HG03469 (cell line): Measurements from ENCODE around the gene DENND5B.
A peak's percentile ranks its signal among the peaks of the same experiment; 100 is the strongest.
"Not testable (repeated sequence)": the region's sequence is repeated elsewhere in the genome, so short reads cannot be mapped to it uniquely, and the experiment has no call there.

ENCODE experiments used
- ATAC-seq: cut with Tn5 transposase; IDR thresholded peaks from one replicate; pipeline ENCODE4 v1.9.1; 2021; ENCODE audit warnings: mild to moderate bottlenecking, moderate library complexity, moderate number of reproducible peaks; ENCODE audit not compliant: unreplicated experiment

DENND5B gene

GRCh38 chr12:31477687-31478086 lies 113.2 kb downstream of the DENND5B start:
- ATAC-seq: peak; percentile 79

GRCh38 chr12:31476437-31476836 lies 114.5 kb downstream of the DENND5B start:
- no peak for ATAC-seq

- not testable (repeated sequence) for ATAC-seq
Measured at GRCh38 chr12:31475610-31476009, 115.3 kb downstream of the DENND5B start.

- no peak for ATAC-seq
Measured at GRCh38 chr12:31474751-31475150, 116.2 kb downstream of the DENND5B start.

- no peak for ATAC-seq
Measured at GRCh38 chr12:31471823-31472222, 119.1 kb downstream of the DENND5B start.

GRCh38 chr12:31471051-31471450 lies 119.9 kb downstream of the DENND5B start:
- ATAC-seq: no peak

- ATAC-seq: no peak
Measured at GRCh38 chr12:31470459-31470858, 120.5 kb downstream of the DENND5B start.

- no peak for ATAC-seq
Measured at GRCh38 chr12:31466768-31467167, 124.2 kb downstream of the DENND5B start.

- ATAC-seq: no peak
Measured at GRCh38 chr12:31465002-31465401, 125.9 kb downstream of the DENND5B start.

- ATAC-seq: no peak
Measured at GRCh38 chr12:31460024-31460423, 130.9 kb downstream of the DENND5B start.

- no peak for ATAC-seq
Measured at GRCh38 chr12:31456562-31456961, 134.4 kb downstream of the DENND5B start.

GRCh38 chr12:31444736-31445135 lies 146.2 kb downstream of the DENND5B start:
- ATAC-seq: no peak

GRCh38 chr12:31440586-31440985 lies 150.3 kb downstream of the DENND5B start:
- no peak for ATAC-seq

GRCh38 chr12:31440134-31440533 lies 150.8 kb downstream of the DENND5B start:
- ATAC-seq: no peak

- no peak for ATAC-seq
Measured at GRCh38 chr12:31431721-31432240, 159.2 kb downstream of the DENND5B start.

GRCh38 chr12:31423405-31423804 lies 167.5 kb downstream of the DENND5B start:
- ATAC-seq: no peak

- no peak for ATAC-seq
Measured at GRCh38 chr12:31412292-31412801, 178.6 kb downstream of the DENND5B start.

GRCh38 chr12:31408763-31409162 lies 182.2 kb downstream of the DENND5B start:
- no peak for ATAC-seq

- no peak for ATAC-seq
Measured at GRCh38 chr12:31407562-31407961, 183.4 kb downstream of the DENND5B start.

- peak; percentile 59 for ATAC-seq
Measured at GRCh38 chr12:31406345-31406744, 184.6 kb downstream of the DENND5B start.

GRCh38 chr12:31405021-31405420 lies 185.9 kb downstream of the DENND5B start:
- no peak for ATAC-seq

GRCh38 chr12:31403099-31403607 lies 187.8 kb downstream of the DENND5B start:
- peak; percentile 78 for ATAC-seq

- ATAC-seq: no peak
Measured at GRCh38 chr12:31393004-31393550, 197.9 kb downstream of the DENND5B start.
